Kidney tubule cell (primary cell): ENCODE measurements around the gene DHRS12.
A peak's percentile ranks its signal among the peaks of the same experiment; 100 is the strongest.

Source experiments
- DNase-seq: peaks from one replicate; pipeline ENCODE4 v3.0.0-alpha.2; 2018; ENCODE audit warnings: low spot score

Gene DHRS12

GRCh38 chr13:51781246-51782022 lies 22.5 kb downstream of the DHRS12 start:
- peak; percentile 50 for DNase-seq

- no peak for DNase-seq
These were observed 23.9 kb downstream of the DHRS12 start for GRCh38 chr13:51780099-51780498.

- no peak for DNase-seq
These were observed 25.6 kb downstream of the DHRS12 start for GRCh38 chr13:51778392-51778791.

- DNase-seq = no peak
These were observed 26.0 kb downstream of the DHRS12 start for GRCh38 chr13:51777921-51778320.

GRCh38 chr13:51776179-51776578 lies 27.8 kb downstream of the DHRS12 start:
- DNase-seq = no peak

- no peak for DNase-seq
These were observed 30.4 kb downstream of the DHRS12 start for GRCh38 chr13:51773515-51773914.

GRCh38 chr13:51772781-51773180 lies 31.2 kb downstream of the DHRS12 start:
- no peak for DNase-seq

- DNase-seq = no peak
These were observed 31.9 kb downstream of the DHRS12 start for GRCh38 chr13:51772105-51772455.

GRCh38 chr13:51771418-51772104 lies 32.4 kb downstream of the DHRS12 start:
- DNase-seq = no peak

- peak; percentile 10 for DNase-seq
These were observed 33.1 kb downstream of the DHRS12 start for GRCh38 chr13:51770681-51771417.

- DNase-seq = no peak
These were observed 33.8 kb downstream of the DHRS12 start for GRCh38 chr13:51770160-51770559.

GRCh38 chr13:51769455-51770127 lies 34.4 kb downstream of the DHRS12 start:
- DNase-seq = no peak

GRCh38 chr13:51768976-51769375 lies 35.0 kb downstream of the DHRS12 start:
- DNase-seq = no peak

GRCh38 chr13:51768378-51768921 lies 35.5 kb downstream of the DHRS12 start:
- no peak for DNase-seq

- DNase-seq = no peak
These were observed 36.9 kb downstream of the DHRS12 start for GRCh38 chr13:51767100-51767499.

GRCh38 chr13:51765142-51765515 lies 38.8 kb downstream of the DHRS12 start:
- DNase-seq = no peak

- DNase-seq = peak; percentile 90
These were observed 39.5 kb downstream of the DHRS12 start for GRCh38 chr13:51764184-51765141.

- no peak for DNase-seq
These were observed 40.5 kb downstream of the DHRS12 start for GRCh38 chr13:51763486-51763885.

- DNase-seq = peak; percentile 59
These were observed 42.2 kb downstream of the DHRS12 start for GRCh38 chr13:51761643-51762350.

- no peak for DNase-seq
These were observed 43.4 kb downstream of the DHRS12 start for GRCh38 chr13:51760592-51760991.
